Lung (tissue), 12 donors: ENCODE measurements around the gene ABTB1. TPM values are rescaled to one million over a fixed set of nuclear protein-coding genes. Genes with fewer than 3 reads are reported as not detected.

Experiments used
- ATAC-seq: fragments of 200-7000 bp; cut with Tn5 transposase; one replicate; pipeline ENCODE4 v1.9.1; 2020; ENCODE audit warnings: moderate number of reproducible peaks; ENCODE audit not compliant: insufficient read depth, low FRiP score
- DNase-seq, 3 donors: peaks; one replicate each; pipeline ENCODE4 v3.0.0-alpha.2; 2013 to 2017
- H3K27ac ChIP-seq, 2 donors: one replicate each; pipeline ENCODE4 v1.5.1; 2013; ENCODE audit warnings: mild to moderate bottlenecking in 2 of 2, moderate library complexity in 2 of 2, control low read depth in 1 of 2, inconsistent platforms in 1 of 2, low read depth in 1 of 2, low read length in 1 of 2
- H3K27me3 ChIP-seq, 3 donors: one replicate each; pipeline ENCODE4 v1.5.1; 2013; ENCODE audit warnings: low read length in 2 of 3; ENCODE audit not compliant: control insufficient read depth in 3 of 3, insufficient read depth in 3 of 3
- H3K36me3 ChIP-seq, 4 donors: one replicate each; pipeline ENCODE4 v1.5.1; 2013; ENCODE audit warnings: low read length in 4 of 4, mild to moderate bottlenecking in 1 of 4, moderate library complexity in 1 of 4; ENCODE audit not compliant: control insufficient read depth in 4 of 4, insufficient read depth in 4 of 4
- H3K4me1 ChIP-seq, 5 donors: one replicate each; pipeline ENCODE4 v1.5.1; 2013; ENCODE audit warnings: low read length in 5 of 5, mild to moderate bottlenecking in 2 of 5, moderate library complexity in 1 of 5; ENCODE audit not compliant: control insufficient read depth in 5 of 5, insufficient read depth in 5 of 5
- H3K4me3 ChIP-seq: one replicate; pipeline ENCODE4 v1.5.1; 2013; ENCODE audit warnings: mild to moderate bottlenecking, control low read depth, moderate library complexity
- H3K9ac ChIP-seq, 2 donors: one replicate each; pipeline ENCODE4 v1.5.1; 2013; ENCODE audit warnings: low read length in 2 of 2, control low read depth in 1 of 2; ENCODE audit not compliant: insufficient read depth in 1 of 2
- H3K9me3 ChIP-seq, 4 donors: one replicate each; pipeline ENCODE4 v1.5.1; 2013; ENCODE audit warnings: low read length in 3 of 4, mild to moderate bottlenecking in 1 of 4, moderate library complexity in 1 of 4; ENCODE audit not compliant: control insufficient read depth in 4 of 4, insufficient read depth in 3 of 4
- CTCF ChIP-seq: IDR thresholded peaks from 2 replicates; pipeline ENCODE4 v1.5.1; 2012; ENCODE audit warnings: mild to moderate bottlenecking; ENCODE audit errors: control extremely low read depth, extremely low read depth
- WGBS, 2 donors: extraction: QIAGEN DNeasy Blood & Tissue Kit; methylation state at CpG; one replicate each; pipeline ENCODE4 v1.1.7; 2013; 5-methylcytosine and 5-hydroxymethylcytosine counted together
- polyA plus RNA-seq, 2 donors: library from polyadenylated mRNA; stranded (reverse); fragments of 200-250 nt; gene quantifications; one replicate each; pipeline ENCODE4 v1.2.1, GENCODE V29; 2013
- total RNA-seq, 2 donors: library from RNA; depleted of rRNA in 1 of 2; stranded (reverse); fragments of >200 nt in 1 of 2; gene quantifications; one replicate each; pipeline ENCODE4 v1.2.1, GENCODE V29; 2014 to 2021
- donor health status: control.
- donor health status: control.
- donor health status: Bipolar disorder and iron deficiency.
- donor health status: healthy.
- donor health status: DM: yes; HTN: yes; CAD: no.

Gene ABTB1
- total and polyA plus RNA-seq, 4 donors = 30.7 to 102 (median 48.6) TPM

- DNase-seq (no peak), ATAC-seq (no peak)
Observed at GRCh38 chr3:127630811-127631714, 41.7 kb upstream of the ABTB1 start.

GRCh38 chr3:127632035-127632820 lies 40.5 kb upstream of the ABTB1 start:
- DNase-seq (peak; percentile 67 to 83 (median 83)), ATAC-seq (no peak)

More at GRCh38 chr3:127630811-127631714, 41.7 kb upstream of the ABTB1 start:
- WGBS, 2 donors = 91 to 93% methylated on average over 12 of the region's 12 CpGs
- no peak overlapping the region for H3K4me3 ChIP-seq
- H3K4me1 ChIP-seq = peaks cover 0 to 16% (median 15%) of the 10 kb centered on the region in 5 donors
- H3K36me3 ChIP-seq = no peaks in the 10 kb centered on the region
- no peak for TF ChIP-seq CTCF
- H3K9ac ChIP-seq = no peak overlapping the region
- H3K27me3 ChIP-seq = peaks cover 0 to 15% (median 2%) of the 10 kb centered on the region in 3 donors
- peaks cover 0 to 3% (median 0%) of the 10 kb centered on the region in 4 donors for H3K9me3 ChIP-seq
- no peak overlapping the region for H3K27ac ChIP-seq

GRCh38 chr3:127634653-127635052 lies 38.1 kb upstream of the ABTB1 start:
- peaks cover 0 to 1% (median 0%) of the 10 kb centered on the region in 3 donors for H3K27me3 ChIP-seq
- no peak overlapping the region for H3K9ac ChIP-seq
- DNase-seq (no peak), ATAC-seq (no peak)
- no peak for TF ChIP-seq CTCF
- H3K4me1 ChIP-seq = peaks cover 0 to 13% (median 9%) of the 10 kb centered on the region in 5 donors
- H3K36me3 ChIP-seq = no peaks in the 10 kb centered on the region
- 95 to 96% methylated on average over 12 of the region's 12 CpGs for WGBS, 2 donors
- no peak overlapping the region for H3K27ac ChIP-seq
- H3K4me3 ChIP-seq = no peak overlapping the region
- H3K9me3 ChIP-seq = no peaks in the 10 kb centered on the region

More at GRCh38 chr3:127632035-127632820, 40.5 kb upstream of the ABTB1 start:
- Histone ChIP-seq H3K9me3 (peaks cover 0 to 3% (median 0%) of the 10 kb centered on the region in 4 donors), H3K4me3 (no peak overlapping the region), H3K9ac (no peak overlapping the region), H3K27ac (no peak overlapping the region), H3K36me3 (no peaks in the 10 kb centered on the region), H3K27me3 (peaks cover 0 to 13% (median 0%) of the 10 kb centered on the region in 3 donors), H3K4me1 (peaks cover 0 to 16% (median 15%) of the 10 kb centered on the region in 5 donors)
- WGBS, 2 donors = 68 to 80% methylated on average over 8 of the region's 8 CpGs
- no peak for TF ChIP-seq CTCF
